Measurements from ENCODE around the gene GARIN5B.
"Not testable (repeated sequence)": the region's sequence is repeated elsewhere in the genome, so short reads cannot be mapped to it uniquely, and the experiment has no call there.

GARIN5B gene

DNA sequence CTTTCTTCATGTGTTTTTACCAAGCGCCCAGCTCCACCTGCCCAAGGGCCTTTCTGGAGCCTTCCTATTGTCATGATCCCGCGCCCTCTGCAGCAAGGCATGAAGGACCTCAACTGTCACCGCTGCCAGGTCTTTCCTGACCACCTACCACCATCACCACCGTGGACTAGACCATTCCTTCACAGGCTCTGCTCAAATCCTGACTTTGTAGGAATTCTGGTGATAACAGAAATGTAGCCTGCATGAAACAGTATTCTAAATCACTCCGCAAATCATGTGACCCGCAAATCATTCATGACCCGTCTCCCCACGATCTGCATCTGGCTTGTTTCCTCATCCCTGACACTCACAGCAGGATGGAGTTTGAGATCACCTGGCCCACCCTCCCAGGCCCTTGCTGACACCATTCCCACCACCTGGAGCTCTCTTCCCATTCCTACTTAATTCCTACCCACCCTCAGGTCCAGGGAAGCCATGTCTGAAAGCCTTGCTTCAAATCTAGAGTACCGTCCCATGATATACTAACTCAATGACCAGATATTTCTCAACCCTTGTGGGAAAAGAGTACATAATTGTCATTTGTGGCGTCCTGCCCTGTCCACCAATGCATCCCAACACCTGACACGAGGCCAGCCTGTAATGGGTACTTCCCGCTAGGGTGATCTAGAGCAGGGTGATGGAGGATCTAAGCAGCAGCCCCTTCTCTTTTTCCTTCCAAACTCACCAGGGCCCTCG is 43.2 kb upstream of the GARIN5B start:
- no peak for DNase-seq (ENCODE audit: low read depth)
- H3K4me3 ChIP-seq (replicated peaks; ENCODE audit: low read depth, low read length), result peak overlapping the region; percentile 79
- TF ChIP-seq, protein P1, sequence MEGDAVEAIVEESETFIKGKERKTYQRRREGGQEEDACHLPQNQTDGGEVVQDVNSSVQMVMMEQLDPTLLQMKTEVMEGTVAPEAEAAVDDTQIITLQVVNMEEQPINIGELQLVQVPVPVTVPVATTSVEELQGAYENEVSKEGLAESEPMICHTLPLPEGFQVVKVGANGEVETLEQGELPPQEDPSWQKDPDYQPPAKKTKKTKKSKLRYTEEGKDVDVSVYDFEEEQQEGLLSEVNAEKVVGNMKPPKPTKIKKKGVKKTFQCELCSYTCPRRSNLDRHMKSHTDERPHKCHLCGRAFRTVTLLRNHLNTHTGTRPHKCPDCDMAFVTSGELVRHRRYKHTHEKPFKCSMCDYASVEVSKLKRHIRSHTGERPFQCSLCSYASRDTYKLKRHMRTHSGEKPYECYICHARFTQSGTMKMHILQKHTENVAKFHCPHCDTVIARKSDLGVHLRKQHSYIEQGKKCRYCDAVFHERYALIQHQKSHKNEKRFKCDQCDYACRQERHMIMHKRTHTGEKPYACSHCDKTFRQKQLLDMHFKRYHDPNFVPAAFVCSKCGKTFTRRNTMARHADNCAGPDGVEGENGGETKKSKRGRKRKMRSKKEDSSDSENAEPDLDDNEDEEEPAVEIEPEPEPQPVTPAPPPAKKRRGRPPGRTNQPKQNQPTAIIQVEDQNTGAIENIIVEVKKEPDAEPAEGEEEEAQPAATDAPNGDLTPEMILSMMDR (IDR thresholded peaks at IDR 0.05; ENCODE audit: low read length, missing control alignments), result no peak

DNA sequence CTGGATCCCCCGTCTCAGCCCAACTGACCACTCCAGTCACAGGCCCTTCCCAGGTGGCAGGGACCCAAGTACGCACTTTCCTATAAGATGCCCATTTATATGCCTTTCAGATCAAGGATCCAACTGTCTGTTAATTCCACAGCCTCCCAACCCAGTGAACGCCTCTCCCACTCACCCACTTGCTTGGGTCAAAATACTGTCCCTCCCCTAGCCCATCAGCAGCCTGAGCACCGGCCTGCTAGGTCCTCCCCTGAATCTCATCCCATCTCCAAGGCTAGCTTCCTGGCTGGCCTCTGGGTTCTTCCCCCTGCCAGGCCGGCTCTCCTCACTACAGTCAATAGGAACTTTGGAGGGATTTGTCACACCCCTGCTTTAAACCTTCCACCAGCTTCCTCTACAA is 42.6 kb upstream of the GARIN5B start:
- peak overlapping the region; percentile 79 for H3K4me3 ChIP-seq (replicated peaks; ENCODE audit: low read depth, low read length)
- TF ChIP-seq, protein P1 (IDR thresholded peaks at IDR 0.05; ENCODE audit: low read length, missing control alignments), result no peak

GRCh38 chr19:55402509-55402908 is 39.4 kb upstream of the GARIN5B start:
- no peak overlapping the region for H3K4me3 ChIP-seq (replicated peaks; ENCODE audit: low read depth, low read length)
- TF ChIP-seq, protein P1 (IDR thresholded peaks at IDR 0.05; ENCODE audit: low read length, missing control alignments), result no peak
- DNase-seq (ENCODE audit: low read depth), result no peak

More for the DNA sequence above, 42.6 kb upstream of the GARIN5B start:
- no peak for DNase-seq (ENCODE audit: low read depth)

DNA sequence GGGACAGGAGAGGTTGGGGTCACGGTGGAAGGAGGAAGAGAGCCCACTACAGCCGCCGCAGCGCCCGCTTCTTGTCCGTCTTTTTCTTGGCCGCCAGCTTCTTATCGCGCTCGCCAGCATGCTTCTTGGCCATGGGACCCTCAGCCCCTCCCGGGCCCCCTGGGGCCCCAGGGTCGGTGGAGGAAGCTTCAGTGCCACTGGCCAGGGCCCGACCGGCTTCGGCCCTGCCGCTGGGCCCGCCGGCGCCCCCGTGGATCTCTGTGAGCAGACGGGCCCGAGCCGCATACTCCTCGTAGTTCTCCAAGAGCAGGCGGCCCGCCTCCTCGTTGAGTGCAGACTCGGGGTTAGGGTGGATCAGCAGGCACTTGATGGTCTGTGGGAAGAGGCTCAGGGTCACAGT is 38.3 kb upstream of the GARIN5B start:
- not testable (repeated sequence) for H3K4me3 ChIP-seq (replicated peaks; ENCODE audit: low read depth, low read length); DNase-seq (ENCODE audit: low read depth)

GRCh38 chr19:55400281-55401087 is 37.4 kb upstream of the GARIN5B start:
- no peak for DNase-seq (ENCODE audit: low read depth)
- TF ChIP-seq, protein P1 (IDR thresholded peaks at IDR 0.05; ENCODE audit: low read length, missing control alignments), result no peak
- H3K4me3 ChIP-seq (replicated peaks; ENCODE audit: low read depth, low read length), result no peak overlapping the region

GRCh38 chr19:55398200-55398925 is 35.3 kb upstream of the GARIN5B start:
- no peak for DNase-seq (ENCODE audit: low read depth)
- TF ChIP-seq, protein P1 (IDR thresholded peaks at IDR 0.05; ENCODE audit: low read length, missing control alignments), result no peak
- H3K4me3 ChIP-seq (replicated peaks; ENCODE audit: low read depth, low read length), result no peak overlapping the region
